Measurements from ENCODE around the gene THPO. TPM values are rescaled to one million over a fixed set of nuclear protein-coding genes. Genes with fewer than 3 reads are reported as not detected.

The THPO gene
- total RNA-seq, 1 donor from 2014 or later = not detected

DNA sequence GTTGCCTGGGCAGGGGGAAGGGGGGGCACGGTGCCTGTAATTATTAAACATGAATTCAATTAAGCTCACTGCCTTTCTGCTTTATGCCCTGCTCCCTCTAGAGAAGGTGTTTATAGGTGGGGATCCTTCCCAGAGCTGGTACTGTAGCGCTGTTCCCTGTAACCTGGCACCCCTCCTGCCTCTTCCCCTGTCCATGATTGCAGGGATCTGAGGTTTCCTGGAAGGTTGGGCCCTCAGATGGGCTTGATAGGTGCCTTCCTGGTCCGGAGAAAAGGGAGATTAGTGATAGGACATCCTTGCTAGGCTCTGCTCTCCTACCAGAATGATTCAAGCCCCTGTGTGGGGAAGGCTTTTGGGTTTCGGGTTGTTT, 42.7 kb downstream of the THPO start:
- Histone ChIP-seq H3K27ac (peak overlapping the region; percentile 97 to 99), H3K4me3 (peak overlapping the region; percentile 88 to 96), H3K9me3 (no peaks in the 10 kb centered on the region), H3K36me3 (peaks cover 43 to 49% of the 10 kb centered on the region in 2 donors), H3K27me3 (no peaks in the 10 kb centered on the region), H3K4me1 (peaks cover 7 to 16% of the 10 kb centered on the region in 2 donors)
- no peak for DNase-seq (ENCODE audit: low spot score in 2 of 2)
- intact Hi-C loops (cut with DNase I) = loop anchor here (1.0 to 10.0 kb wide), 5 partner anchors 15 to 700 kb away; partner anchors contain the start of genes ABCF3, CLCN2, KLHL24 and POLR2H
- TF ChIP-seq, protein P1, sequence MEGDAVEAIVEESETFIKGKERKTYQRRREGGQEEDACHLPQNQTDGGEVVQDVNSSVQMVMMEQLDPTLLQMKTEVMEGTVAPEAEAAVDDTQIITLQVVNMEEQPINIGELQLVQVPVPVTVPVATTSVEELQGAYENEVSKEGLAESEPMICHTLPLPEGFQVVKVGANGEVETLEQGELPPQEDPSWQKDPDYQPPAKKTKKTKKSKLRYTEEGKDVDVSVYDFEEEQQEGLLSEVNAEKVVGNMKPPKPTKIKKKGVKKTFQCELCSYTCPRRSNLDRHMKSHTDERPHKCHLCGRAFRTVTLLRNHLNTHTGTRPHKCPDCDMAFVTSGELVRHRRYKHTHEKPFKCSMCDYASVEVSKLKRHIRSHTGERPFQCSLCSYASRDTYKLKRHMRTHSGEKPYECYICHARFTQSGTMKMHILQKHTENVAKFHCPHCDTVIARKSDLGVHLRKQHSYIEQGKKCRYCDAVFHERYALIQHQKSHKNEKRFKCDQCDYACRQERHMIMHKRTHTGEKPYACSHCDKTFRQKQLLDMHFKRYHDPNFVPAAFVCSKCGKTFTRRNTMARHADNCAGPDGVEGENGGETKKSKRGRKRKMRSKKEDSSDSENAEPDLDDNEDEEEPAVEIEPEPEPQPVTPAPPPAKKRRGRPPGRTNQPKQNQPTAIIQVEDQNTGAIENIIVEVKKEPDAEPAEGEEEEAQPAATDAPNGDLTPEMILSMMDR (IDR thresholded peaks at IDR 0.05) = no peak

DNA sequence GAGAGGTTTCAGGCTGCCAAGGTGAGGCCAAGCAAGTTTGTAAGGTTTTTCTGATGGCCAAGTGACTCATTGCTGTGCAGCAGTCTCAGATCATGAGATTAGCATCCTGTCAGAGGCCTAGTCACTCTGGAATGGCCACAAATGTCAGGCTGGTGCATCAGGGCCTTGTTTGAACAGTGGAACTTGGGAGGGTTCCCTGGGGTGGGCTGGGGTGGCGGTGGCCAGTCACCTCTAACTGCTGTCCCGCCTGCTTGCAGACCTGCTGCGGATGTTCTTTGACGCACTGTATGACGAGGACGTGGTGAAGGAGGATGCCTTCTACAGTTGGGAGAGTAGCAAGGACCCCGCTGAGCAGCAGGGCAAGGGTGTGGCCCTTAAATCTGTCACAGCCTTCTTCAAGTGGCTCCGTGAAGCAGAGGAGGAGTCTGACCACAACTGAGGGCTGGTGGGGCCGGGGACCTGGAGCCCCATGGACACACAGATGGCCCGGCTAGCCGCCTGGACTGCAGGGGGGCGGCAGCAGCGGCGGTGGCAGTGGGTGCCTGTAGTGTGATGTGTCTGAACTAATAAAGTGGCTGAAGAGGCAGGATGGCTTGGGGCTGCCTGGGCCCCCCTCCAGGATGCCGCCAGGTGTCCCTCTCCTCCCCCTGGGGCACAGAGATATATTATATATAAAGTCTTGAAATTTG, 43.4 kb downstream of the THPO start:
- Histone ChIP-seq H3K27me3 (no peaks in the 10 kb centered on the region), H3K27ac (peak overlapping the region; percentile 97 to 99), H3K4me3 (no peak overlapping the region), H3K36me3 (peaks cover 50 to 56% of the 10 kb centered on the region in 2 donors), H3K9me3 (no peaks in the 10 kb centered on the region), H3K4me1 (peaks cover 6 to 13% of the 10 kb centered on the region in 2 donors)
- intact Hi-C loops (cut with DNase I) = loop anchor here (1.0 to 10.0 kb wide), 5 partner anchors 14 to 700 kb away; partner anchors contain the start of genes ABCF3, CLCN2, KLHL24 and POLR2H
- no peak for DNase-seq (ENCODE audit: low spot score in 2 of 2)
- TF ChIP-seq, protein P1 (IDR thresholded peaks at IDR 0.05) = no peak

DNA sequence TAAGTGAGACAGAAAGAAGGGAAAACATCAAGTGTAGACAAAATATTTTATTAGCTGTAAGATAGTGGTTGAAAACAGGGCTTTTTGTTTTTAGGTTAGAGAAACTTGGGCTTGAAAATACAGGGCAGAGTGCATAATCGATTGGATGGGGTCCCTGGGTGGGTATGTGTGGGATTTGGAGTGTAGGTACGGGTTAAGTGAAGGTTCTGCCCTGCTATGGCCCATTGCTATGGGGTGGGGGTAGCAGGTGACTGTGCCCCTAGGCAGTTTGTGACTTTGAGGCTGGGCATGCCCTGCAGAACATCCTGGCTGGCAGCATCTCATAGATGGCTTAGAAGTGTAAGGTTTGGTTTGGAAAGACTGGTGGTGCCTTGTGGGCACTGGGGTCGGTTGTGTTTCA, 44.3 kb downstream of the THPO start:
- H3K4me1 ChIP-seq = peaks cover 0 to 5% of the 10 kb centered on the region in 2 donors
- no peaks in the 10 kb centered on the region for H3K27me3 ChIP-seq
- peaks cover 59 to 65% of the 10 kb centered on the region in 2 donors for H3K36me3 ChIP-seq
- H3K9me3 ChIP-seq = no peaks in the 10 kb centered on the region
- intact Hi-C loops (cut with DNase I) = loop anchor here (2.0 to 10.0 kb wide), 2 partner anchors 35 to 699 kb away; partner anchors contain the start of genes KLHL24 and PSMD2
- no peak for DNase-seq (ENCODE audit: low spot score in 2 of 2)
- H3K27ac ChIP-seq = peak overlapping the region; percentile 17 to 97
- no peak overlapping the region for H3K4me3 ChIP-seq
- TF ChIP-seq, protein P1 (IDR thresholded peaks at IDR 0.05) = no peak

DNA sequence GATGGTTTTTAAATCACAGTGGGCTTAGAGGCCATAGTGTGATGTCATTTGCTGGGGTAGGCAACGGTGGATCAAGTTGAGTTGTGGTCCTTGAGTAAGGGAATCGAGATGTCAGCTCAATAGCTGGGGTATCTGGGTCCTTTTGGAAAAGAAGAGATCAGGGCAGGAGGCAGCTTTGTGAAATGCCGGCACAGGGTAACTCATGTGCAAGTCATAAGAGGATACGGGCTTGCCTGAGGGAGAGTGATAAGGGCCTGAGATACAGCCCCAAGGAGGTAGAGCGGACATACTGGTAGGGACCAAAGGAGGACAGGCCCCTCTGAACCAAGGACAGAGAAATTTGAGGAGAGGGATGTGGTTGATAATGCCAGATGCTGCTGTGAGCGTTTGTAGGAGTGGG, 44.8 kb downstream of the THPO start:
- DNase-seq (ENCODE audit: low spot score in 2 of 2) = no peak
- TF ChIP-seq, protein P1 (IDR thresholded peaks at IDR 0.05) = no peak
- no peak overlapping the region for H3K4me3 ChIP-seq
- H3K9me3 ChIP-seq = no peaks in the 10 kb centered on the region
- no peaks in the 10 kb centered on the region for H3K27me3 ChIP-seq
- peak overlapping the region; percentile 74 to 97 for H3K27ac ChIP-seq
- peaks cover 0 to 5% of the 10 kb centered on the region in 2 donors for H3K4me1 ChIP-seq
- H3K36me3 ChIP-seq = peaks cover 64 to 70% of the 10 kb centered on the region in 2 donors
- intact Hi-C loops (cut with DNase I) = loop anchor here (10.0 kb wide), 1 partner anchor 698 kb away; the partner anchor contains the start of gene KLHL24

DNA sequence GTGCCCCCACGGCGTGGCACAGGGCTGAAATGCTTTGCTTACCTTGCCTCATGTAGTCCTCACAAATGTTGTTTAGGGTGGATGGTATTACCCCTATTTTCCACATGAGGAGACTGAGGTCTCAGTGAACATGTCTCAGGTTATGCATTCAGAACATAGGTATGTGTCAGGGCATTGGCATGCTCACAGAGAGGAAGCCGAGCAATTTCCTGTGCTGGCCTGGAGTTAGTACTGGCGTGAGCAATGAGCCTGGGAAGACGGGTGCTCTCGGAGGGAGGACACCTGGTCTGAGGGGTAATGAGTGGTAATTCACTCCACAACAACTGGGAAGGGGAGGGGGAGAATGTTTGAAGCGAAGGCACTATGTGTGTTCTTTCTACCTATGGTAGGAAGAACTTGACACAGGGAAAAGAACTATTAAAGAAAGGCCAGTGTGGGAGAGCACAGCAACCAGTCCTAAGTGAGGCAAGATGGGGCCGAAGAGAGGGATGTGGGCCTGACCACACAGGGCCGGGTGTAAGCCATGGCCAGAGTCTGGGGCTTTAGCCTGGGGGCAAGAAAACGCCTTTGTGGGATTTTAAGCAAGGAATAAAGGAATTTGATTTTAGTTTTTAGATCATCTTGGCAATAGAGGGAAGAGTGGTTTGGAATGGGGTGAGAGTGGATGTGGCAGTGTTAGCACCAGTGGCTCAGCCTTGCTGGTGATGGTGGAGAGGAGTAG, 45.5 kb downstream of the THPO start:
- no peaks in the 10 kb centered on the region for H3K4me1 ChIP-seq
- no peak overlapping the region for H3K4me3 ChIP-seq
- no peaks in the 10 kb centered on the region for H3K27me3 ChIP-seq
- intact Hi-C loops (cut with DNase I) = loop anchor here (10.0 kb wide), 1 partner anchor 698 kb away; the partner anchor contains the start of gene KLHL24
- H3K9me3 ChIP-seq = no peaks in the 10 kb centered on the region
- peak overlapping the region; percentile 74 to 97 for H3K27ac ChIP-seq
- no peak for DNase-seq (ENCODE audit: low spot score in 2 of 2)
- TF ChIP-seq, protein P1 (IDR thresholded peaks at IDR 0.05) = no peak
- H3K36me3 ChIP-seq = peaks cover 70 to 77% of the 10 kb centered on the region in 2 donors
